NB4 (cell line): ENCODE results near the gene DIP2C.

ENCODE experiments used
- MAX ChIP-seq: IDR thresholded peaks from 2 replicates; pipeline ENCODE4 v1.6.1; 2011; ENCODE audit warnings: low read depth, low read length
- POLR2A ChIP-seq: IDR thresholded peaks from 2 replicates; pipeline ENCODE4 v1.6.1; 2011; ENCODE audit warnings: mild to moderate bottlenecking; ENCODE audit not compliant: insufficient read length; ENCODE audit errors: extremely low read depth
- TF ChIP-seq, protein P1 (sequence below): IDR thresholded peaks from one replicate; pipeline ENCODE4 v1.5.1; 2012; ENCODE audit warnings: low read depth, low read length

DNA sequence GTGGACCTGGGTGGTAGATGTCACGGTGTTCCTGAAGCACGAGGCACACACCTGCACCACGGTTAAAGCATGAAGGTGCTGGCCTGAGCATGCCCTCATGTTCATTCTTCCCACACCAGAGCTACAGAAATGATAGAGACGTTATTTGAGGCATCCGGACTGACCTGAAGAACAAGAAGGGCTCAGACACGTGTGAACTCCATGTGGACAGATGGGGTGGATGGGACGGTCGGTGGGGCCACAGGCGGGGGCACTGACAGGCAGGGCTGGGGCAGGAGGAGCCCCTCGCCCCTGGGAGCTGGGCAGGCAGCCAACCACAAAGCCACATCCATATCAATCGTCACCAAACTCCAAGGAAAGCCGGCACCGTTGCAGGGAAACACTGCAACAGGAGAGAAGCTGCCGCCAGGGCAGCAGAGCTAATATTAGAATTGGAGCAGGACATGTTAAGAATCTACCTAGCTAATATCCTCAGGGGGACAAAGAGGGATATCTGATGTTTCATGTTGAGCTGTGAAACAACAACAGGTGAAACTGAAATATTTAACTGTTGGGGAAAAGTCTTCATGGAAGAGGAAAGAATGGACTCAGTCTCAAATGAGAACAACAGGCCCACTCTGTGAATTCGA lies 37.8 kb upstream of the DIP2C start:
- TF ChIP-seq, protein P1, sequence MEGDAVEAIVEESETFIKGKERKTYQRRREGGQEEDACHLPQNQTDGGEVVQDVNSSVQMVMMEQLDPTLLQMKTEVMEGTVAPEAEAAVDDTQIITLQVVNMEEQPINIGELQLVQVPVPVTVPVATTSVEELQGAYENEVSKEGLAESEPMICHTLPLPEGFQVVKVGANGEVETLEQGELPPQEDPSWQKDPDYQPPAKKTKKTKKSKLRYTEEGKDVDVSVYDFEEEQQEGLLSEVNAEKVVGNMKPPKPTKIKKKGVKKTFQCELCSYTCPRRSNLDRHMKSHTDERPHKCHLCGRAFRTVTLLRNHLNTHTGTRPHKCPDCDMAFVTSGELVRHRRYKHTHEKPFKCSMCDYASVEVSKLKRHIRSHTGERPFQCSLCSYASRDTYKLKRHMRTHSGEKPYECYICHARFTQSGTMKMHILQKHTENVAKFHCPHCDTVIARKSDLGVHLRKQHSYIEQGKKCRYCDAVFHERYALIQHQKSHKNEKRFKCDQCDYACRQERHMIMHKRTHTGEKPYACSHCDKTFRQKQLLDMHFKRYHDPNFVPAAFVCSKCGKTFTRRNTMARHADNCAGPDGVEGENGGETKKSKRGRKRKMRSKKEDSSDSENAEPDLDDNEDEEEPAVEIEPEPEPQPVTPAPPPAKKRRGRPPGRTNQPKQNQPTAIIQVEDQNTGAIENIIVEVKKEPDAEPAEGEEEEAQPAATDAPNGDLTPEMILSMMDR, result no peak
- TF ChIP-seq MAX (no peak), POLR2A (no peak)
